Colonic mucosa (tissue), 4 donors: ENCODE data around the gene PDE4D. TPM values are rescaled to one million over a fixed set of nuclear protein-coding genes. Genes with fewer than 3 reads are reported as not detected.

Experiments
- DNase-seq: peaks from one replicate; pipeline ENCODE4 v3.0.0-alpha.2; 2020
- H3K27ac ChIP-seq: fragments of 200-600 bp; one replicate; pipeline ENCODE4 v1.8.0; 2021
- H3K27me3 ChIP-seq: fragments of 200-600 bp; one replicate; pipeline ENCODE4 v1.8.0; 2021
- H3K36me3 ChIP-seq: fragments of 200-600 bp; one replicate; pipeline ENCODE4 v1.8.0; 2021
- H3K4me1 ChIP-seq: fragments of 200-600 bp; one replicate; pipeline ENCODE4 v1.8.0; 2021; ENCODE audit warnings: mild to moderate bottlenecking
- H3K4me3 ChIP-seq: fragments of 200-600 bp; one replicate; pipeline ENCODE4 v1.8.0; 2021
- H3K9ac ChIP-seq, 2 donors: one replicate each; pipeline ENCODE4 v1.7.0; 2013; ENCODE audit warnings: control low read depth in 2 of 2, low read depth in 2 of 2, low read length in 2 of 2
- H3K9me3 ChIP-seq: fragments of 200-600 bp; one replicate; pipeline ENCODE4 v1.8.0; 2021
- intact Hi-C: fragments of 100-400 bp; cut with DNase I; formaldehyde crosslinking; loops from one replicate; pipeline ENCODE4 v1.14.1; 2022
- total RNA-seq, 2 donors: library from RNA; stranded (reverse); fragmentation: NEBNext Ultra II Directional in 1 of 2; extraction: Animal tissue kit (Norgen Biotek cat#: 25700) in 1 of 2; gene quantifications; one replicate each; pipeline ENCODE4 v1.2.1, GENCODE V29; 2021
- TF ChIP-seq, protein P1 (sequence below): fragments of 200-600 bp; IDR thresholded peaks from one replicate; pipeline ENCODE4 v1.8.0; 2022; ENCODE audit warnings: antibody characterized with exemption, mild to moderate bottlenecking
- donor health status: healthy.
- donor health status: DM: no; HTN: no; CAD: no.
- donor health status: DM: no; HTN: no; CAD: no.

PDE4D gene
- total RNA-seq, 2 donors from 2014 or later: 23.1 to 53.7 TPM

GRCh38 chr5:58968350-58968749 is 925.2 kb downstream of the PDE4D start:
- no peaks in the 10 kb centered on the region for H3K36me3 ChIP-seq
- H3K27ac ChIP-seq: no peak overlapping the region
- DNase-seq: no peak
- H3K9ac ChIP-seq: no peak overlapping the region
- H3K4me1 ChIP-seq: no peaks in the 10 kb centered on the region
- H3K4me3 ChIP-seq: no peak overlapping the region
- intact Hi-C loops: no loop called here
- TF ChIP-seq, protein P1, sequence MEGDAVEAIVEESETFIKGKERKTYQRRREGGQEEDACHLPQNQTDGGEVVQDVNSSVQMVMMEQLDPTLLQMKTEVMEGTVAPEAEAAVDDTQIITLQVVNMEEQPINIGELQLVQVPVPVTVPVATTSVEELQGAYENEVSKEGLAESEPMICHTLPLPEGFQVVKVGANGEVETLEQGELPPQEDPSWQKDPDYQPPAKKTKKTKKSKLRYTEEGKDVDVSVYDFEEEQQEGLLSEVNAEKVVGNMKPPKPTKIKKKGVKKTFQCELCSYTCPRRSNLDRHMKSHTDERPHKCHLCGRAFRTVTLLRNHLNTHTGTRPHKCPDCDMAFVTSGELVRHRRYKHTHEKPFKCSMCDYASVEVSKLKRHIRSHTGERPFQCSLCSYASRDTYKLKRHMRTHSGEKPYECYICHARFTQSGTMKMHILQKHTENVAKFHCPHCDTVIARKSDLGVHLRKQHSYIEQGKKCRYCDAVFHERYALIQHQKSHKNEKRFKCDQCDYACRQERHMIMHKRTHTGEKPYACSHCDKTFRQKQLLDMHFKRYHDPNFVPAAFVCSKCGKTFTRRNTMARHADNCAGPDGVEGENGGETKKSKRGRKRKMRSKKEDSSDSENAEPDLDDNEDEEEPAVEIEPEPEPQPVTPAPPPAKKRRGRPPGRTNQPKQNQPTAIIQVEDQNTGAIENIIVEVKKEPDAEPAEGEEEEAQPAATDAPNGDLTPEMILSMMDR: no peak
- no peaks in the 10 kb centered on the region for H3K27me3 ChIP-seq
- H3K9me3 ChIP-seq: no peaks in the 10 kb centered on the region

GRCh38 chr5:58967597-58968281 is 925.8 kb downstream of the PDE4D start:
- DNase-seq: no peak
- H3K27me3 ChIP-seq: no peaks in the 10 kb centered on the region
- no peaks in the 10 kb centered on the region for H3K36me3 ChIP-seq
- H3K4me1 ChIP-seq: no peaks in the 10 kb centered on the region
- intact Hi-C loops: no loop called here
- TF ChIP-seq, protein P1: no peak
- no peaks in the 10 kb centered on the region for H3K9me3 ChIP-seq
- H3K4me3 ChIP-seq: no peak overlapping the region
- no peak overlapping the region for H3K9ac ChIP-seq
- H3K27ac ChIP-seq: no peak overlapping the region

GRCh38 chr5:58965677-58966414 is 927.7 kb downstream of the PDE4D start:
- H3K9me3 ChIP-seq: no peaks in the 10 kb centered on the region
- no peaks in the 10 kb centered on the region for H3K27me3 ChIP-seq
- intact Hi-C loops: no loop called here

DNA sequence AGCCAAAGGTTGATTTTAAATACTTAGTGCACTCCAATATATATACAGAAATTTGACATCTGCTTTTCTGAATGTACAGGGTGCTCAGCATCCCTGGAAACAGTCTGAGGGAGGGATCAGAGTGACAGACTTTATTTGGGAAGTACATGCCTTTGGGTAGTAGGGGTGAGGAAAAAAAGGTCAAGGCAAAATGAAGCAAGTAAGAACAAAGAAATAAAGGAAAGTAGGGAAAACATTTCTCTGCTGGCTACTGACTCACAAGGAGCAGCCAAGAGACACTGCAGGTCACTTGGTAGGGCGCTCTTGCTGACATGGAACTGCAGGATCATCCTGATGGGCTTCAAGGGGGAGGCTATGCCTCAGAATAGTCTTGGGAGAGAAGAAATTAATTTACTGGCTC is 929.7 kb downstream of the PDE4D start:
- Histone ChIP-seq H3K4me1 (no peaks in the 10 kb centered on the region), H3K9ac (no peak overlapping the region), H3K4me3 (no peak overlapping the region), H3K27ac (no peak overlapping the region), H3K36me3 (no peaks in the 10 kb centered on the region), H3K9me3 (no peaks in the 10 kb centered on the region), H3K27me3 (no peaks in the 10 kb centered on the region)
- no peak for DNase-seq
- intact Hi-C loops: no loop called here
- TF ChIP-seq, protein P1: no peak

More at GRCh38 chr5:58965677-58966414, 927.7 kb downstream of the PDE4D start:
- no peak overlapping the region for H3K9ac ChIP-seq
- no peak overlapping the region for H3K27ac ChIP-seq
- no peaks in the 10 kb centered on the region for H3K4me1 ChIP-seq
- TF ChIP-seq, protein P1: no peak
- H3K36me3 ChIP-seq: no peaks in the 10 kb centered on the region
- H3K4me3 ChIP-seq: no peak overlapping the region
- no peak for DNase-seq

- no peak for DNase-seq
- no peak overlapping the region for H3K4me3 ChIP-seq
- no peaks in the 10 kb centered on the region for H3K27me3 ChIP-seq
- no peak overlapping the region for H3K9ac ChIP-seq
- TF ChIP-seq, protein P1: no peak
- no peak overlapping the region for H3K27ac ChIP-seq
- intact Hi-C loops: no loop called here
- H3K36me3 ChIP-seq: no peaks in the 10 kb centered on the region
- H3K4me1 ChIP-seq: no peaks in the 10 kb centered on the region
- no peaks in the 10 kb centered on the region for H3K9me3 ChIP-seq
These were observed 930.2 kb downstream of the PDE4D start for GRCh38 chr5:58963361-58963760.
